ENCODE data around the gene RGS9. TPM values are rescaled to one million over a fixed set of nuclear protein-coding genes. Genes with fewer than 3 reads are reported as not detected.

RGS9 gene
- total and polyA plus RNA-seq, 4 donors, result 1.0 to 4.0 (median 2.1) TPM

DNA sequence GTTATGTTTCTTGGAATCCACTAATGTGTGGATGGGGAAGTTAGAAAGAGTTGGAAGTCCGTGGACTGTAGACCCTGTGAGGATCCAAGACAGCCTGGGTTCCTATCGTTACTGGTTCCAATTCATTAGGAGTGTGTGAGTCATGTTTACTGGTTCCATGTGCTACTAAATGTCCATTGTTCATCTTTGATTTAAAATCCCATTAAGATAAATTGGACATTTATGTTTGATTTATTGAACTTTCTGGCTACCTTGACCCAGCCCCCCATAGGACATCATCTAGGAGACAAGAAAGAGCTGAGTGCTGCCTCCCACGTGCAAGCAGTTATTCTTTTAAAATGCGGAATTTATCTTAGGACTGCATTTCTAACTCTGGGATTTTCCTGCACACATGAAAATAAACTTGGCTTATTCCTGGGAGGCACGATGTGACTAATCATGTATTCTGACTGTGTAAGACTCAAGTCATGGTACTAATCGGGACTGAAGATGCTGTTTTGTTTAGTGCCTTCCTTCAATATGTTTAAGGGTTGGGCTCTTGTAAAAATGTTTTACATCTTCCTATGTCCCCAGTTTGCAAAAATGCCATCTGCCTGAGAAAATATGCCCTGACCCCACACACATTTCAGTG is 53.4 kb downstream of the RGS9 start:
- no peak overlapping the region for H3K4me3 ChIP-seq (ENCODE audit: low read depth in 1 of 3, low read length in 3 of 3)
- H3K9me3 ChIP-seq (ENCODE audit: control insufficient read depth in 4 of 4, low read length in 3 of 4), result no peaks in the 10 kb centered on the region
- H3K9ac ChIP-seq (ENCODE audit: low read depth in 1 of 2, low read length in 2 of 2), result no peak overlapping the region
- WGBS, result 92% methylated on average over 6 of the region's 6 CpGs
- H3K4me1 ChIP-seq (ENCODE audit: control insufficient read depth in 4 of 4, insufficient read depth in 4 of 4, low read length in 3 of 4), result peaks cover 2 to 20% (median 9%) of the 10 kb centered on the region in 4 donors
- TF ChIP-seq, protein P1, sequence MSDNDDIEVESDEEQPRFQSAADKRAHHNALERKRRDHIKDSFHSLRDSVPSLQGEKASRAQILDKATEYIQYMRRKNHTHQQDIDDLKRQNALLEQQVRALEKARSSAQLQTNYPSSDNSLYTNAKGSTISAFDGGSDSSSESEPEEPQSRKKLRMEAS (IDR thresholded peaks at IDR 0.05), result no peak
- TF ChIP-seq SP1 (IDR thresholded peaks at IDR 0.05) (no peak), JUND (IDR thresholded peaks at IDR 0.05) (no peak), EGR1 (IDR thresholded peaks at IDR 0.05; ENCODE audit: low read depth in 2 of 2) (no peak), GABPA (IDR thresholded peaks at IDR 0.05 in 1 of 2, conservative IDR thresholded peaks at IDR 0.05 in 1 of 2) (no peak), YY1 (IDR thresholded peaks at IDR 0.05) (no peak), NR2F2 (IDR thresholded peaks at IDR 0.05) (no peak), FOXA2 (IDR thresholded peaks at IDR 0.05) (no peak), FOXA1 (IDR thresholded peaks at IDR 0.05) (no peak), HNF4G (IDR thresholded peaks at IDR 0.05) (no peak), TAF1 (conservative IDR thresholded peaks at IDR 0.05) (no peak), RAD21 (IDR thresholded peaks at IDR 0.05) (no peak), RXRA (IDR thresholded peaks at IDR 0.05) (no peak), HNF4A (conservative IDR thresholded peaks at IDR 0.05) (no peak)
- TF ChIP-seq, protein P2, sequence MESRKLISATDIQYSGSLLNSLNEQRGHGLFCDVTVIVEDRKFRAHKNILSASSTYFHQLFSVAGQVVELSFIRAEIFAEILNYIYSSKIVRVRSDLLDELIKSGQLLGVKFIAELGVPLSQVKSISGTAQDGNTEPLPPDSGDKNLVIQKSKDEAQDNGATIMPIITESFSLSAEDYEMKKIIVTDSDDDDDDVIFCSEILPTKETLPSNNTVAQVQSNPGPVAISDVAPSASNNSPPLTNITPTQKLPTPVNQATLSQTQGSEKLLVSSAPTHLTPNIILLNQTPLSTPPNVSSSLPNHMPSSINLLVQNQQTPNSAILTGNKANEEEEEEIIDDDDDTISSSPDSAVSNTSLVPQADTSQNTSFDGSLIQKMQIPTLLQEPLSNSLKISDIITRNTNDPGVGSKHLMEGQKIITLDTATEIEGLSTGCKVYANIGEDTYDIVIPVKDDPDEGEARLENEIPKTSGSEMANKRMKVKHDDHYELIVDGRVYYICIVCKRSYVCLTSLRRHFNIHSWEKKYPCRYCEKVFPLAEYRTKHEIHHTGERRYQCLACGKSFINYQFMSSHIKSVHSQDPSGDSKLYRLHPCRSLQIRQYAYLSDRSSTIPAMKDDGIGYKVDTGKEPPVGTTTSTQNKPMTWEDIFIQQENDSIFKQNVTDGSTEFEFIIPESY (IDR thresholded peaks at IDR 0.05), result no peak
- TF ChIP-seq, protein P3, sequence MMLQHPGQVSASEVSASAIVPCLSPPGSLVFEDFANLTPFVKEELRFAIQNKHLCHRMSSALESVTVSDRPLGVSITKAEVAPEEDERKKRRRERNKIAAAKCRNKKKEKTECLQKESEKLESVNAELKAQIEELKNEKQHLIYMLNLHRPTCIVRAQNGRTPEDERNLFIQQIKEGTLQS (IDR thresholded peaks at IDR 0.05), result no peak
- TF ChIP-seq, protein P4, sequence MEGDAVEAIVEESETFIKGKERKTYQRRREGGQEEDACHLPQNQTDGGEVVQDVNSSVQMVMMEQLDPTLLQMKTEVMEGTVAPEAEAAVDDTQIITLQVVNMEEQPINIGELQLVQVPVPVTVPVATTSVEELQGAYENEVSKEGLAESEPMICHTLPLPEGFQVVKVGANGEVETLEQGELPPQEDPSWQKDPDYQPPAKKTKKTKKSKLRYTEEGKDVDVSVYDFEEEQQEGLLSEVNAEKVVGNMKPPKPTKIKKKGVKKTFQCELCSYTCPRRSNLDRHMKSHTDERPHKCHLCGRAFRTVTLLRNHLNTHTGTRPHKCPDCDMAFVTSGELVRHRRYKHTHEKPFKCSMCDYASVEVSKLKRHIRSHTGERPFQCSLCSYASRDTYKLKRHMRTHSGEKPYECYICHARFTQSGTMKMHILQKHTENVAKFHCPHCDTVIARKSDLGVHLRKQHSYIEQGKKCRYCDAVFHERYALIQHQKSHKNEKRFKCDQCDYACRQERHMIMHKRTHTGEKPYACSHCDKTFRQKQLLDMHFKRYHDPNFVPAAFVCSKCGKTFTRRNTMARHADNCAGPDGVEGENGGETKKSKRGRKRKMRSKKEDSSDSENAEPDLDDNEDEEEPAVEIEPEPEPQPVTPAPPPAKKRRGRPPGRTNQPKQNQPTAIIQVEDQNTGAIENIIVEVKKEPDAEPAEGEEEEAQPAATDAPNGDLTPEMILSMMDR (IDR thresholded peaks at IDR 0.05; ENCODE audit: low read depth, low read length, missing input control), result no peak
- TF ChIP-seq, protein P5, sequence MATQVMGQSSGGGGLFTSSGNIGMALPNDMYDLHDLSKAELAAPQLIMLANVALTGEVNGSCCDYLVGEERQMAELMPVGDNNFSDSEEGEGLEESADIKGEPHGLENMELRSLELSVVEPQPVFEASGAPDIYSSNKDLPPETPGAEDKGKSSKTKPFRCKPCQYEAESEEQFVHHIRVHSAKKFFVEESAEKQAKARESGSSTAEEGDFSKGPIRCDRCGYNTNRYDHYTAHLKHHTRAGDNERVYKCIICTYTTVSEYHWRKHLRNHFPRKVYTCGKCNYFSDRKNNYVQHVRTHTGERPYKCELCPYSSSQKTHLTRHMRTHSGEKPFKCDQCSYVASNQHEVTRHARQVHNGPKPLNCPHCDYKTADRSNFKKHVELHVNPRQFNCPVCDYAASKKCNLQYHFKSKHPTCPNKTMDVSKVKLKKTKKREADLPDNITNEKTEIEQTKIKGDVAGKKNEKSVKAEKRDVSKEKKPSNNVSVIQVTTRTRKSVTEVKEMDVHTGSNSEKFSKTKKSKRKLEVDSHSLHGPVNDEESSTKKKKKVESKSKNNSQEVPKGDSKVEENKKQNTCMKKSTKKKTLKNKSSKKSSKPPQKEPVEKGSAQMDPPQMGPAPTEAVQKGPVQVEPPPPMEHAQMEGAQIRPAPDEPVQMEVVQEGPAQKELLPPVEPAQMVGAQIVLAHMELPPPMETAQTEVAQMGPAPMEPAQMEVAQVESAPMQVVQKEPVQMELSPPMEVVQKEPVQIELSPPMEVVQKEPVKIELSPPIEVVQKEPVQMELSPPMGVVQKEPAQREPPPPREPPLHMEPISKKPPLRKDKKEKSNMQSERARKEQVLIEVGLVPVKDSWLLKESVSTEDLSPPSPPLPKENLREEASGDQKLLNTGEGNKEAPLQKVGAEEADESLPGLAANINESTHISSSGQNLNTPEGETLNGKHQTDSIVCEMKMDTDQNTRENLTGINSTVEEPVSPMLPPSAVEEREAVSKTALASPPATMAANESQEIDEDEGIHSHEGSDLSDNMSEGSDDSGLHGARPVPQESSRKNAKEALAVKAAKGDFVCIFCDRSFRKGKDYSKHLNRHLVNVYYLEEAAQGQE (IDR thresholded peaks at IDR 0.05), result no peak
- H3K27me3 ChIP-seq (ENCODE audit: control insufficient read depth in 4 of 4, insufficient read depth in 4 of 4, low read length in 3 of 4), result no peaks in the 10 kb centered on the region
- no peak overlapping the region for H3K27ac ChIP-seq (ENCODE audit: low read depth in 1 of 2, low read length in 2 of 2)
- no peaks in the 10 kb centered on the region for H3K36me3 ChIP-seq (ENCODE audit: control insufficient read depth in 4 of 4, insufficient read depth in 3 of 4, low read depth in 1 of 4, low read length in 3 of 4)
- no peak for DNase-seq (ENCODE audit: low spot score)

Data from liver (tissue), 9 donors.